HCT116 (cell line): ENCODE measurements around the gene CYTL1.

ENCODE experiments used
- ATF3 ChIP-seq: IDR thresholded peaks from 2 replicates; pipeline ENCODE4 v1.6.1; 2012
- CEBPB ChIP-seq: IDR thresholded peaks from 2 replicates; pipeline ENCODE4 v1.6.1; 2012; ENCODE audit warnings: low read depth
- CTCF ChIP-seq, 3 experiments: fragments of 200-600 bp in 1 of 3; sonication (generic) in 1 of 3; IDR thresholded peaks in 2 of 3; conservative IDR thresholded peaks in 1 of 3; 2 replicates each; pipeline ENCODE4 v1.5.1; 2012 to 2017; ENCODE audit warnings: low read depth in 2 of 3, low read length in 2 of 3, antibody characterized with exemption in 1 of 3, borderline replicate concordance in 1 of 3, control low read depth in 1 of 3, mild to moderate bottlenecking in 1 of 3, mixed read lengths in 1 of 3, mixed run types in 1 of 3, moderate library complexity in 1 of 3; ENCODE audit not compliant: insufficient read depth in 1 of 3
- EZH2 ChIP-seq: fragments of 200-600 bp; sonication (generic); IDR thresholded peaks from 2 replicates; pipeline ENCODE4 v1.6.1; 2017; ENCODE audit warnings: antibody characterized with exemption, mixed run types
- EZH2phosphoT487 ChIP-seq: fragments of 200-600 bp; IDR thresholded peaks from 2 replicates; pipeline ENCODE4 v1.6.1; 2018; ENCODE audit warnings: antibody characterized with exemption, borderline replicate concordance
- MAX ChIP-seq: IDR thresholded peaks from 2 replicates; pipeline ENCODE4 v1.6.1; 2012
- POLR2A ChIP-seq: IDR thresholded peaks from 2 replicates; pipeline ENCODE4 v1.7.0; 2011; ENCODE audit warnings: borderline replicate concordance; ENCODE audit not compliant: insufficient read depth, insufficient read length; ENCODE audit errors: extremely low read depth
- POLR2AphosphoS5 ChIP-seq: IDR thresholded peaks from 2 replicates; pipeline ENCODE4 v1.6.1; 2011; ENCODE audit warnings: mild to moderate bottlenecking, low read depth, low read length, moderate library complexity
- RAD21 ChIP-seq: IDR thresholded peaks from 2 replicates; pipeline ENCODE4 v1.6.1; 2012; ENCODE audit warnings: low read depth, mild to moderate bottlenecking
- REST ChIP-seq: IDR thresholded peaks from 2 replicates; pipeline ENCODE4 v1.6.1; 2012; ENCODE audit warnings: low read depth
- SP1 ChIP-seq: IDR thresholded peaks from 2 replicates; pipeline ENCODE4 v1.6.1; 2012; ENCODE audit warnings: low read depth
- TCF7L2 ChIP-seq: IDR thresholded peaks from 2 replicates; pipeline ENCODE4 v1.7.0; 2011; ENCODE audit warnings: borderline replicate concordance, inconsistent platforms; ENCODE audit not compliant: insufficient read depth, insufficient read length; ENCODE audit errors: extremely low read depth
- ZNF274 ChIP-seq: fragments of 200-500 bp; sonication (Bioruptor generic); IDR thresholded peaks from 2 replicates; pipeline ENCODE4 v1.6.1; 2014; ENCODE audit warnings: mild to moderate bottlenecking, low read depth, low read length, inconsistent platforms

- TF ChIP-seq SP1: no peak
- no peak for TF ChIP-seq EZH2
- TF ChIP-seq EZH2phosphoT487: no peak
- no peak for TF ChIP-seq CTCF (IDR thresholded peaks at IDR 0.05 in 2 of 3, conservative IDR thresholded peaks at IDR 0.05 in 1 of 3; ENCODE audit: borderline replicate concordance in 1 of 3, insufficient read depth in 1 of 3, low read depth in 2 of 3, low read length in 2 of 3)
- TF ChIP-seq REST: no peak
- no peak for TF ChIP-seq TCF7L2
- no peak for TF ChIP-seq POLR2A
- no peak for TF ChIP-seq MAX
- no peak for TF ChIP-seq POLR2AphosphoS5
- TF ChIP-seq RAD21: no peak
- TF ChIP-seq ZNF274: no peak
- TF ChIP-seq ATF3: no peak
- TF ChIP-seq CEBPB: no peak
These were observed 38.5 kb downstream of the CYTL1 start for GRCh38 chr4:4980621-4981230.
